Measurements from ENCODE around the gene RNU1-2.
"Not testable (repeated sequence)": the region's sequence is repeated elsewhere in the genome, so short reads cannot be mapped to it uniquely, and the experiment has no call there.

RNU1-2 gene

DNA sequence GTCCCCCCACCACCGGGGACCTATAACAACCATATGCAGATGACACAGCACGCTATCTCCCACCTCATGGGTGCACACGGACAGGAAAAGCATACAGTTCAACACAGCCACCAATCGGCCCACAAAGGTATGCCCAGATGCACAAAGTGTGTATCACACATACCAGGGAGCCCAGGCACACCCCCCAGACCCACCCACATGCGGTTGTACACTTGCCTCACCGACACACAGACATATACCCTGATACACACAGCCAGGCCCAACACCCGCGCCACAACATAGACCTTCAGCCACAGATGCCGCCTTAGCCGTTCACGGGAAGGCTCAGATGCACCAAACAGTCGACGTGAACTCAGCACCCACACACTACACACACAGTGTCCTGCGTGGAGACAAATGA, 31.5 kb downstream of the RNU1-2 start:
- DNase-seq (ENCODE audit: low spot score), result no peak

DNA sequence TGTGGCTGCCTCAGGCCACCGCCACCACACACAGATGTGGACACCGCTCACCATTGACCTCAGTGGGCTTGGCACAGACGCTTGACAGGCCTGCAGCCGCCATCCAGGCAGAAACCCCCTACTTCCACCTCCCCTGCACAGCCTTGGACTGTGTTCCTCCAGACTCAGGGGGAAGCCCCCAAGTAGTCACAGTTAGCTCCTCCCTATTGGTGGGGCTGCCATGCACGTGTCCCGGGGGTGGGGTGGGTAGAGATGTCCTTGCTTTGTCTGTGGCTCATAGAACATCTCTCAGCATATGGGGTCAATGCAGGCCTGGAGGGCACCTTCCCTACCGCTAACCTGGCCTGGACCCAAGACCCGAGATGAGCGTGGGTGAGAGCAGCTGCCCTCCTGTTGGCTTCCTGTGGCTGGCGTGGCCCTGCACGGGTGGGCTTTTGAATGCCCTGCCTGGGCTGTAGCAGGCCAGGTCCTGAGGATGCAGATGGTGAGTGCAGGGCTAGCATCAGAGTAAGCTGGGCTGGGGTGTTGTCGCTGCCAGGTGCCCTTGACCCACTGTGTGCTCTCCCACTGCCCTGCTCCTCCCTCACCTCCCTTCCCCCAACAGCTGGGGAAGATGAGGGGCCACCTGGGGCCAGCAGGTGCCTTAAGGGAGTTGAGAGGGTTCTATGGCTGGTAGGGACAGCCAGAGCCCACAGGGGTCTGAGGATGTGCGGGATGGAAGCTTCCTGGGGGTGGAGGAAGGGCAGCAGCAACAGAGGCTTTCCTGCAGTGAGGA, 32.1 kb downstream of the RNU1-2 start:
- DNase-seq (ENCODE audit: low spot score), result no peak

DNA sequence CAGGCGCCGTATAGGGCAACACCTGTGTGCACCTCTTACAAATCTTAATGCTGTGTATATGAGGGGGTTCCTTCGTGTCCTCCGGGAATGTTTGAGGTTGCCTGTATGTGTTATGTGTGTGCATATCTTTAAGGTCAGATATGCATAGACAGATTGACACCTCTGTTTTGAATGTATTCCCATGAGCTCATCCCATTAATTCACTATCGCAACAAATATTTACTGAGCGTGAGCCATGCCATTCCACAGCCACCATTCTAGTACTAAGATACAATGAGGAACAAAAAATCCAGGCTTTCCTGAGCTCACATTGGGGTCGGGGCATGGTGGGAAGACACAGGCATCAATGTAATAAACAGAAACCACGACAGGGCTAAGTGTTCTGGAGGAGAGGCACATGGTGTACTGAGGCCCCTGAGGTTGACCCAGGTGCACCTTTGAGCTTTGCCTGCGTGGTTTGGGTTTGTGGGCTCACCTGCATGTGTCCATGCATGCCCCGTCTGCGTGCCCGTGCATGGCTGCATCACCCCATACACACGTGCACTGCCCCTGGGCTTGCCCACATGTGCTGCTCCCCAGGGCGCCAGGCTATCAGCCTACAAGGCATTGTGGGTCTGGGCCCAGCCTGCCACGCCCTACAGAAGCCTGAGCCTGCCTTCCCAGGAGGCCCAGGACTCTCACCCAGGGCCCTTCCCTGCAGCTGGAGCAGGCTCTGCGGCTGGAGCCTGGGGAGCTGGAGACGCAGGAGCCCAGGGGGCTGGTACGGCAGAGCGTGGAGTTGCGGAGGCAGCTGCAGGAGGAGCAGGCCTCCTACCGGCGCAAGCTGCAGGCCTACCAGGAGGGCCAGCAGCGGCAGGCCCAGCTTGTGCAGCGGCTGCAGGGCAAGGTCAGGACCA, 33.6 kb downstream of the RNU1-2 start:
- DNase-seq (ENCODE audit: low spot score), result not testable (repeated sequence)

DNA sequence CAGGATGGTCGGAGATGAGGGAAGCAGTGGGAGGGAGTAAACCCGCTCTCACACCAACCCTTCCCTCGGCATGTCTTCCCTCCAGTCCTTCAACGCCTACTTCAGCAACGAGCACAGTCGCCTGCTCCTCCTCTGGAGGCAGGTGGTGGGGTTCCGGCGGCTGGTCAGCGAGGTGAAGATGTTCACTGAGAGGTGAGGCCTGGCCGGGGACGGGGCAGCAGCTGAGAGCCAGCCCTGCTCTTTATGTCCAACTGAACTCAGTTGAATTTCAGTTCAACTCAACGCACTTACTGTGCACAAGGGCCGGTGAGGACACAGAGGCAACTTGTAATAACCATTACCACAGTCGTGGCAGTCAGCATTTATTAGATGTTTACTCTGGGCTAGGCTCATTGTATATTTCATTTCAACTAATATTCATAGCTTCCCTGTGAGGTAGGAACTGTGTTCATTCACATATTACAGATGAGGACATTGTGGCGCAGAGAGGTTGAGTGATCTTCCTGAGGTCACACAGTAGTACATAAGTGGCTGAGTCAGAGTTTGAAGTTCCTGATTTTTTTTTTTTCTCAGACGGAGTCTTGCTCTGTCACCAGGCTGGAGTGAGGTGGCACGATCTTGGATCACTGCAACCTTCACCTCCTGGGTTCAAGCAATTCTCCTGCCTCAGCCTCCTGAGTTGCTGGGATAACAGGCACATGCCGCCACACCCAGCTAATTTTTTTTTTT, 35.6 kb downstream of the RNU1-2 start:
- DNase-seq (ENCODE audit: low spot score), result not testable (repeated sequence)

DNA sequence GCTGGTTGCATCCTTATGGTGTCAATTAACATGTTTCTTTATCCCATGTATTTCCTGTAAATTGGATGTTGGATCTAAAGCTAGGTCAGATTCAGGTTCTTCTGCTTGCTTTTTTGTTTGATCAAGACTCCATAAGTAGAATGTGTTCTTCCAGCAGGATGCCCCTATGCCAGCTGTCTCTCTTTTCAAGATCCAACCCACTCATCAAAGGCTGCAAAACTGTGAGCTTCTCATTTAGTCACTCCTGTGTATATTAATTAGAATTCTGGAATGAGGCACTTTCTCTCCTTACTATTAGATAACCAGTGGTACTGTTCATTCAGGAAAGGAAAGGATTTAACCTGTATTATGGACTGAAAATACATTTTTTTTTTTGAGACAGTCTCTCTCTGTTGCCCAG, 38.2 kb downstream of the RNU1-2 start:
- not testable (repeated sequence) for DNase-seq (ENCODE audit: low spot score)

GRCh38 chr1:16936580-16936979, 40.8 kb downstream of the RNU1-2 start:
- DNase-seq (ENCODE audit: low spot score), result not testable (repeated sequence)

DNA sequence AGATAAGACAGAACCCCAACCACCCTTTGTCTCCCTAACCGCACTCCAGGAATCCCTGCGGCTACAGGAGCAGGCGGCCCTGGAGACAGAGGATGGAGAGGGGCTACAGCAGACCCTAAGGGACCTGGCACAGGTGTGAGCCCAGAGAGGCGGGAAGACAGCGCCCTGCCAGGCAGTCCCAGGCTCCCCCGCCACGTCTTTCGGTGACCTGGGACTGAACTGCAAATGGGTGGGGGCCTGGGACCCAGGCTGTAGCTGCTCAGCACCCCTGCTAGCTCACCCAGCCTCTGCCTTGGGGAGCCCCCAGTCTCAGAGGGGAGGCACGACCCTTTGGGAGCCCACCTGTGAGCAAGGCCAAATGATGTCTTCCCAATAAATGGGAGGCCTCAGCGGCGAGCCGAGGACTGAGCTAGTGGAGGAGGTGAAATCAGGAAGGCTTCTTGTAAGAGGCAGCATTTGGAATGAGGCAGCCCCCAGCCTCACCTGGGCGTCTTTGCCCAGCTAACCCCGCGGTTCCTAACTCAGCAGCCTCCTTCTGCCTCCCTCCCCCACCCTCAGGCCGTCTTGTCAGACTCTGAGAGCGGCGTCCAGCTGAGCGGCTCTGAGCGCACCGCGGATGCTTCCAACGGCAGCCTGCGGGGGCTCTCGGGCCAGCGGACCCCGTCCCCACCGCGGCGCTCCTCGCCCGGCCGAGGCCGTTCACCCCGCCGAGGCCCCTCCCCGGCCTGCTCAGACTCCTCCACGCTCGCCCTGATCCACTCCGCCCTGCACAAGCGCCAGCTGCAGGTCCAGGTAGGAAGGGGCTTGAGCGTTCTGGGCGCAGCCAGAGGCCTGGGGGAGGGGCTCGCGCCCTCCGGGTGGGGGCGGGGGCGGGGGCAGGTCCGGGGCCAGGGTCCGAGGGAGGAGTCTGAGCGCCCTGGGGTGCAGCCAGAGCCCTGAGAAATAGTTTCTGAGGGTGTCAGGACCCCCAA, 42.9 kb downstream of the RNU1-2 start:
- no peak for DNase-seq (ENCODE audit: low spot score)

GRCh38 chr1:16939386-16940180, 43.8 kb downstream of the RNU1-2 start:
- not testable (repeated sequence) for DNase-seq (ENCODE audit: low spot score)

GRCh38 chr1:16944038-16944437, 48.3 kb downstream of the RNU1-2 start:
- DNase-seq (ENCODE audit: low spot score), result no peak

DNA sequence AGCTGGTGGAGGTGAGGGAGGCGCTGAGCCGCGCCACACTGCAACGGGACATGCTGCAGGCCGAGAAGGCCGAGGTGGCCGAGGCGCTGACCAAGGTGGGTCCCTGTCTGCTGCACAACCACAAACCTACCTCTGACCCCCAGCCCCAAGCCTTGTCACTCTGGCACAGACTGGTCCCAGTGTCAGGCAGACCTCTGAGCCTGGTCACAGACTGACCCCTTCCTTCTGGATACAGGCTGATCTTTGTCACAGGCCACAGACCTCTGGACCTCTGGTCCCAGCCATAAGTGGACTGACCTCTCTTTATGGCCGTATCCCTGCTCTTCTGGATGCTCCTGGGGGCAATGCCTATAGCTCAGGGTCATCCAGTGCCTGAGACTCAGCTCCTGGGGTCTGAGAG, 49.7 kb downstream of the RNU1-2 start:
- not testable (repeated sequence) for DNase-seq (ENCODE audit: low spot score)

Data from NAMALWA (cell line).